GM13976 (cell line): ENCODE data around the gene IFNG.
"Not testable (repeated sequence)": the region's sequence is repeated elsewhere in the genome, so short reads cannot be mapped to it uniquely, and the experiment has no call there.

ENCODE experiments used
- DNase-seq: peaks from one replicate; pipeline ENCODE4 v3.0.0; 2012; ENCODE audit warnings: low spot score
- in situ Hi-C: fragments of 300-500 bp; cut with MboI; formaldehyde crosslinking; loops from one replicate; pipeline ENCODE4 v1.12.0; 2022; ENCODE audit warnings: low sequenced_read_pairs, mixed read lengths, inconsistent platforms; ENCODE audit not compliant: unreplicated experiment
- TF ChIP-seq, protein P1 (sequence below): IDR thresholded peaks from 2 replicates; pipeline ENCODE4 v1.5.1; 2012; ENCODE audit warnings: borderline replicate concordance, mild to moderate bottlenecking; ENCODE audit not compliant: insufficient read depth; ENCODE audit errors: extremely low read depth, missing control alignments, control extremely low read depth

IFNG gene

DNA sequence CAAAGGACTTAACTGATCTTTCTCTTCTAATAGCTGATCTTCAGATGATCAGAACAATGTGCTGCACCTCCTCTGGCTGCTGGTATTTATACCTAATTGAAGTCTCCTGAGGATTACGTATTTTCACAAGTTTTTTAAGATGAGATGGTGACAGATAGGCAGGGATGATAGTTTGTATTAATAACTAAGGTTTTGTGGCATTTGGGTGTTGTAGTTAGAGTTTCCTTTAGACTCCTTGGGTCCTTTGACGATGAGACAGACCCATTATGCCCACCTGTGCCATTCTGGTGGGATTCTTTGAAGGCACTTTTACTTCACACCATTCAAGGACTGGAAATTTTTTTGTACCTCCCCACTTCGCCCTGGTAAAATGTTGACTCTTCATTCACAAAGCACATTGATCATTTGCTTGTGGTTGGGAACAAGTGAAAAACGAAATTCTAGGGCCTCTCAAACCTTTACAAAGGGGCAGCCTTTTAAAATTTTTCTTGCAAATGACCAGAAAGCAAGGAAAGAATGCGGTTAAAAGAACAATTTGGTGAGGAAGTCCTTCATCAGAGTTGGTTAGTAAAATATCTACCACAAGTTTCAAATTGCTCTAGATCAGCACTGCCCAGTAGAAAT lies at the start of gene IFNG:
Gene IFNG (minus strand): TSS at position 60 of the 624 bp plus-strand sequence. CDS start 125 bp downstream, outside the sequence.
- no peak for DNase-seq
- in situ Hi-C loops = no loop called here
- TF ChIP-seq, protein P1, sequence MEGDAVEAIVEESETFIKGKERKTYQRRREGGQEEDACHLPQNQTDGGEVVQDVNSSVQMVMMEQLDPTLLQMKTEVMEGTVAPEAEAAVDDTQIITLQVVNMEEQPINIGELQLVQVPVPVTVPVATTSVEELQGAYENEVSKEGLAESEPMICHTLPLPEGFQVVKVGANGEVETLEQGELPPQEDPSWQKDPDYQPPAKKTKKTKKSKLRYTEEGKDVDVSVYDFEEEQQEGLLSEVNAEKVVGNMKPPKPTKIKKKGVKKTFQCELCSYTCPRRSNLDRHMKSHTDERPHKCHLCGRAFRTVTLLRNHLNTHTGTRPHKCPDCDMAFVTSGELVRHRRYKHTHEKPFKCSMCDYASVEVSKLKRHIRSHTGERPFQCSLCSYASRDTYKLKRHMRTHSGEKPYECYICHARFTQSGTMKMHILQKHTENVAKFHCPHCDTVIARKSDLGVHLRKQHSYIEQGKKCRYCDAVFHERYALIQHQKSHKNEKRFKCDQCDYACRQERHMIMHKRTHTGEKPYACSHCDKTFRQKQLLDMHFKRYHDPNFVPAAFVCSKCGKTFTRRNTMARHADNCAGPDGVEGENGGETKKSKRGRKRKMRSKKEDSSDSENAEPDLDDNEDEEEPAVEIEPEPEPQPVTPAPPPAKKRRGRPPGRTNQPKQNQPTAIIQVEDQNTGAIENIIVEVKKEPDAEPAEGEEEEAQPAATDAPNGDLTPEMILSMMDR = no peak

DNA sequence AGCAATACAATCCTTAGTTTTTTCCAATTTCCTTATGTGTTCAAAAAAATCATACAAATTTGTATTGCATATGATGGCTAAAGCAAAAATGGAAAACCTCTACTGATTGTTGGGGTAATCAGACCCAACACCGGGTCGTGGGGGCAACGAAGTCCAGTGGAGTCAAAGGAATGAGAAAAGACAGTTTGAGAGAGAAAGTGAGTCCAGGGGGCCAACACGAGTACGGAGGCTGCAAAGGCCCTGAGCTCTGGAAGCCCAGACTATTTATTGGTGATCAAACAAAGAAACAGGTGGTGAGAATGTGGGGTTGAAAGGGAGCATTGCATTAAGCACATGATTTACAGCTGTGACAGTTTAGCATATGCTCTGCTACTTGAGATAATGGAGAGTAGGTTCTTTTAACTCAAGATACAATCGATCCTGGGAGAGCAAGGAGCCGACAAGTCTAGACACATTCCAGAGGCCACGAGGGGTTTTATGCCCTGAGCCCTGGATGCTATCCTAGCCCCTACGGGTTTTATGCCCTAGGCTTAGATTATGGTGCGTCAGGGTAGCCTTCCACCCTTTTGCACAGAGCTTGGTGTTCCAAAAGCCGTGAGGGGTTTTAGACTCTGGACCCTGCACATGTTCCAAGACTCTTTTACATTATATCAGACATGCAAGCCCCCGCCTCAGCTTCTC lies 49.6 kb upstream of the IFNG start:
- DNase-seq, in situ Hi-C loops: not testable (repeated sequence)

DNA sequence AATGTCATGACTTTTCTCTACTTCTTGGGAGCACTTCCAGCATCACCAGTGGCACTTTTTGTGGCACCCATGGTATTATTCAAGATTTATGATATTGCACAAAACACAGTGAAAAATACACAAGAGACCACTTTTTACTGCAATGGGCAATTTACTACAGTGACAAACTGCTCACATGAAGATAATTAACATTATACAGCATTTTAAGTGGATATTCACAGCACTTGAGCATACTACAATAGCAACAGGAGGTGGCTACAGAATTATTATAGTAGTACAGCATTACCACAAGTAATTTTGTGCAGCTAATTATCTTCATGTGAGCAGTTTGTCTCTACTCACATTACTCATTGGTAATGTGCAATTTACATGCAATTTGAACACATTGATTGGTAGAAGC lies 47.7 kb upstream of the IFNG start:
- TF ChIP-seq, protein P1 = no peak
- DNase-seq = no peak
- in situ Hi-C loops = no loop called here

DNA sequence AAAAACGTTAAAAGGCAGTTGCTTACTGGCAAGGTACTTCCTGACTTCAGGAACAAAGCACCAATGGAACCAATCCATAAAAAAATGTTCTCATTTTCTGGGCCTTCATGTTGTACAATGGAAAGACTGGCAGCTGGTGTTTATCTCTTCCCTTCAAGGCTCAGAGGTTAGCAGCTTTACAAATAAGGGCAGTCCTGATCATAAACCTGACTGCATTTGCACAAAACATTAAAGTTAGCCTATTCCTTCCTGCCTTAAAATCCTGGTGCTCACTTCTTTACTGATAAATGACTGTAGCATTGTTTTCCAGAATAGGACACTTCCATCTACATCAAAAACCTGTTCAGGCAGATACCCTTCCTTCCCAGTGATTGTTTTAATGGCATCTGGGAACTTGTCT lies 46.9 kb upstream of the IFNG start:
- no peak for DNase-seq
- TF ChIP-seq, protein P1 = no peak
- in situ Hi-C loops = no loop called here

DNA sequence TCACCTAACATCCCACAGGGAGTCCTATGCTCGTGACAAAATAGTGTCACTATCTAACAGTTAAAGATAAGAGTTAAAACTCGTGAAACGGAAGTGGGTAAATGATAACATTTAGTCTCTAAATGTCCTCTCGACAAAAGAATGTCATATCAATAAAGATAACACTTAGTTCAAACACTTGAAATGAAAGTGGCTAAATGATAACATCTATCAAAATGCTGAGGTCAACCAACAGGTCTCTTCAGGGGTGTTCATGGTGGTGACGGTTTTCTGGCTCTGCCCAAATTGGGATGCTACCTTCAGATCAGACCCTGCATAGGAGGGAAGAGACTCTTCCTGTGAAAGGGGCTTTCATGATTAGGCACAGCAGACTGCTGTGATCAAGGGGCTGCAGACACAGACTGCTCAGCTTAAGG lies 43.9 kb upstream of the IFNG start:
- no peak for DNase-seq
- in situ Hi-C loops = no loop called here
- TF ChIP-seq, protein P1 = no peak

DNA sequence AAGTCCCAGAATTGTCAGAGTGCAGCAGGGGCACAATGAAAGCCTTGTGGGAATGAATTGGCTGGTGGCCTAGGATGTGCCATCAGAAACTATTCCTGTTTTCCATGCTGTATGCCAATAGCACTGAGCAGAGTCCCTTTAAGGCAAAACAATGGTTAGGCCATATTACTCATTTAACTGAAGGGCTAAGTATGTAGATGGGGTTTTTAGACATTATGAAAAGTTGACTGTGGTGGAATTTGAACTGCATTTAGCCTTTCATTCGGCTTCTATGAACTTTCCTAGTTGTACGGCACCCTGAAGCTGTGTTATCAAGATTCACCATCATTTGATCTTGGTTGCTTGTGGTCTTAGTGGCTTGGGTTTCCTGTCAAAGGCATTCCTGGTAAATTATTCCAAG lies 41.3 kb upstream of the IFNG start:
- TF ChIP-seq, protein P1 = no peak
- DNase-seq = no peak
- in situ Hi-C loops = no loop called here

DNA sequence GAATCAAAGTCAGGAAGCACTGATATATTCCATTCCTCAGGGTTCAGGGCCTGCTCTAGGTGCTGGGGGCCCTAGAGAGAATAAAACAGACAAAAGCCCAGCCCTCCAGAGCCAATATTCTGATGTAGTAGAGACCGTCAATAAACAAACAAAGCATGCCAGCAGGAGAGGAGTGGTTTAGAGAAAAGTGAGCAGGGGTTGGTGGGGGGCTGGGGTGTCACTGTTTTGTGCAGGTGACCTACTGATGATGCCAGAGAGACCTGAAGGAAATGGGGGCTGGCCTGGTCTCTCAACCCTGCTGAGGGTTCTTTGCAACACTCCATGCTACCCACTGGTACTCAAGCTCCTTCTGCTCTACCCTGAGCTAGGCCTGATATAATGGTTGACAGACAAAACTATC lies 39.6 kb upstream of the IFNG start:
- DNase-seq = no peak
- in situ Hi-C loops = no loop called here
- TF ChIP-seq, protein P1 = no peak
